Activated naive CD8-positive, alpha-beta T cell (primary cell): ENCODE measurements around the gene KLHL35.

Source experiments
- H3K27ac Mint-ChIP-seq: one replicate; pipeline ENCODE4 v1.8.0; 2021; ENCODE audit warnings: mixed read lengths
- H3K27me3 Mint-ChIP-seq: one replicate; pipeline ENCODE4 v1.8.0; 2021; ENCODE audit warnings: mixed read lengths
- H3K36me3 Mint-ChIP-seq: one replicate; pipeline ENCODE4 v1.8.0; 2021; ENCODE audit warnings: mixed read lengths
- H3K4me1 Mint-ChIP-seq: one replicate; pipeline ENCODE4 v1.8.0; 2021; ENCODE audit warnings: low read depth, mixed read lengths
- H3K4me3 Mint-ChIP-seq: one replicate; pipeline ENCODE4 v1.8.0; 2021; ENCODE audit warnings: mild to moderate bottlenecking, mixed read lengths
- H3K9me3 Mint-ChIP-seq: one replicate; pipeline ENCODE4 v1.8.0; 2021; ENCODE audit warnings: low read depth, mixed read lengths

The KLHL35 gene

GRCh38 chr11:75432911-75433321, at the start of gene KLHL35:
Gene KLHL35, minus strand, starts transcription at chr11:75433203. Its CDS starts 2,574 bp downstream, at chr11:75430629.
- H3K27ac Mint-ChIP-seq = no peak within 1 kb of the TSS
- H3K9me3 Mint-ChIP-seq = no peaks in the 10 kb centered on the region
- H3K4me3 Mint-ChIP-seq = no peak within 1 kb of the TSS
- H3K27me3 Mint-ChIP-seq = peaks cover 29% of the 10 kb centered on the region
- H3K36me3 Mint-ChIP-seq = peaks cover 2% of the 10 kb centered on the region
- peaks cover 20% of the 10 kb centered on the region for H3K4me1 Mint-ChIP-seq

GRCh38 chr11:75481922-75482606, 49.1 kb upstream of the KLHL35 start:
- Mint-ChIP-seq H3K36me3 (no peaks in the 10 kb centered on the region), H3K4me3 (no peak overlapping the region), H3K27me3 (no peaks in the 10 kb centered on the region), H3K27ac (no peak overlapping the region), H3K9me3 (no peaks in the 10 kb centered on the region), H3K4me1 (peaks cover 2% of the 10 kb centered on the region)

GRCh38 chr11:75481223-75481921, 48.4 kb upstream of the KLHL35 start:
- H3K9me3 Mint-ChIP-seq = no peaks in the 10 kb centered on the region
- no peaks in the 10 kb centered on the region for H3K27me3 Mint-ChIP-seq
- no peak overlapping the region for H3K27ac Mint-ChIP-seq
- peaks cover 2% of the 10 kb centered on the region for H3K4me1 Mint-ChIP-seq
- no peaks in the 10 kb centered on the region for H3K36me3 Mint-ChIP-seq
- H3K4me3 Mint-ChIP-seq = no peak overlapping the region

GRCh38 chr11:75480185-75481175, 47.5 kb upstream of the KLHL35 start:
- Mint-ChIP-seq H3K4me3 (no peak overlapping the region), H3K27ac (no peak overlapping the region), H3K36me3 (no peaks in the 10 kb centered on the region), H3K4me1 (peaks cover 10% of the 10 kb centered on the region), H3K27me3 (no peaks in the 10 kb centered on the region), H3K9me3 (no peaks in the 10 kb centered on the region)

- H3K27me3 Mint-ChIP-seq = no peaks in the 10 kb centered on the region
- no peak overlapping the region for H3K4me3 Mint-ChIP-seq
- H3K4me1 Mint-ChIP-seq = peaks cover 18% of the 10 kb centered on the region
- H3K27ac Mint-ChIP-seq = no peak overlapping the region
- no peaks in the 10 kb centered on the region for H3K36me3 Mint-ChIP-seq
- H3K9me3 Mint-ChIP-seq = no peaks in the 10 kb centered on the region
Measured at GRCh38 chr11:75479597-75480145, 46.7 kb upstream of the KLHL35 start.

- Mint-ChIP-seq H3K27me3 (no peaks in the 10 kb centered on the region), H3K27ac (no peak overlapping the region), H3K36me3 (no peaks in the 10 kb centered on the region), H3K4me3 (no peak overlapping the region), H3K4me1 (peaks cover 19% of the 10 kb centered on the region), H3K9me3 (no peaks in the 10 kb centered on the region)
Measured at GRCh38 chr11:75478783-75479596, 46.0 kb upstream of the KLHL35 start.

GRCh38 chr11:75477614-75477935, 44.6 kb upstream of the KLHL35 start:
- Mint-ChIP-seq H3K27ac (no peak overlapping the region), H3K4me3 (no peak overlapping the region), H3K36me3 (peaks cover 1% of the 10 kb centered on the region), H3K9me3 (no peaks in the 10 kb centered on the region), H3K4me1 (peaks cover 19% of the 10 kb centered on the region), H3K27me3 (no peaks in the 10 kb centered on the region)

- Mint-ChIP-seq H3K4me1 (peaks cover 19% of the 10 kb centered on the region), H3K4me3 (no peak overlapping the region), H3K27me3 (no peaks in the 10 kb centered on the region), H3K36me3 (peaks cover 3% of the 10 kb centered on the region), H3K9me3 (no peaks in the 10 kb centered on the region), H3K27ac (peak overlapping the region; percentile 76)
Measured at GRCh38 chr11:75476739-75477613, 44.0 kb upstream of the KLHL35 start.

- Mint-ChIP-seq H3K4me1 (peaks cover 19% of the 10 kb centered on the region), H3K4me3 (no peak overlapping the region), H3K27ac (peak overlapping the region; percentile 90), H3K27me3 (no peaks in the 10 kb centered on the region), H3K9me3 (no peaks in the 10 kb centered on the region), H3K36me3 (peaks cover 3% of the 10 kb centered on the region)
Measured at GRCh38 chr11:75475767-75476650, 43.0 kb upstream of the KLHL35 start.

GRCh38 chr11:75474878-75475766, 42.1 kb upstream of the KLHL35 start:
- Mint-ChIP-seq H3K27ac (peak overlapping the region; percentile 90), H3K9me3 (no peaks in the 10 kb centered on the region), H3K4me3 (peak overlapping the region; percentile 44), H3K36me3 (peaks cover 3% of the 10 kb centered on the region), H3K4me1 (peaks cover 19% of the 10 kb centered on the region), H3K27me3 (no peaks in the 10 kb centered on the region)

GRCh38 chr11:75474240-75474639, 41.2 kb upstream of the KLHL35 start:
- Mint-ChIP-seq H3K4me1 (peaks cover 19% of the 10 kb centered on the region), H3K9me3 (no peaks in the 10 kb centered on the region), H3K27ac (no peak overlapping the region), H3K4me3 (no peak overlapping the region), H3K27me3 (no peaks in the 10 kb centered on the region), H3K36me3 (peaks cover 3% of the 10 kb centered on the region)

- no peaks in the 10 kb centered on the region for H3K9me3 Mint-ChIP-seq
- no peaks in the 10 kb centered on the region for H3K27me3 Mint-ChIP-seq
- no peak overlapping the region for H3K27ac Mint-ChIP-seq
- no peak overlapping the region for H3K4me3 Mint-ChIP-seq
- H3K36me3 Mint-ChIP-seq = peaks cover 3% of the 10 kb centered on the region
- peaks cover 19% of the 10 kb centered on the region for H3K4me1 Mint-ChIP-seq
Measured at GRCh38 chr11:75473684-75474083, 40.7 kb upstream of the KLHL35 start.
